ENCODE measurements around the gene TMEM106A. TPM values are rescaled to one million over a fixed set of nuclear protein-coding genes. Genes with fewer than 3 reads are reported as not detected.
"Not testable (repeated sequence)": the region's sequence is repeated elsewhere in the genome, so short reads cannot be mapped to it uniquely, and the experiment has no call there.

Gene TMEM106A
- total and polyA plus RNA-seq, 12 donors = 1.1 to 10.4 (median 2.7) TPM

DNA sequence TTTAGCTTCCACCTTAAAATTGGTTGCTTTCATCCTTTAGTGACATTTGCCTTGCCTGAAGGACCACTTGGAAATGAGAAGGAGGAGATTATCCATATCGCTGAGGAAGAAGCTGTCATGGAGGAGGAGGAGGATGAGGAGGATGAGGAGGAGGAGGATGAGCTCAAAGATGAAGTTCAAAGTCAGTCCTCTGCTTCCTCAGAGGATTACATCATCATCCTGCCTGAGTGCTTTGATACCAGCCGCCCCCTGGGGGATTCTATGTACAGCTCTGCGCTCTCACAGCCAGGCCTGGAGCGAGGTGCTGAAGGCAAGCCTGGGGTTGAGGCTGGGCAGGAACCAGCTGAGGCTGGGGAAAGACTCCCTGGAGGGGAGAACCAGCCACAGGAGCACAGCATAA is 11.5 kb upstream of the TMEM106A start:
- WGBS, 2 donors = 70 to 75% methylated on average over 4 of the region's 4 CpGs
- Histone ChIP-seq H3K27me3 (no peaks in the 10 kb centered on the region), H3K4me1 (no peaks in the 10 kb centered on the region), H3K36me3 (peaks cover 7 to 100% (median 99%) of the 10 kb centered on the region in 9 donors), H3K27ac (no peak overlapping the region), H3K9me3 (no peaks in the 10 kb centered on the region), H3K4me3 (no peak overlapping the region)
- TF ChIP-seq, protein P1, sequence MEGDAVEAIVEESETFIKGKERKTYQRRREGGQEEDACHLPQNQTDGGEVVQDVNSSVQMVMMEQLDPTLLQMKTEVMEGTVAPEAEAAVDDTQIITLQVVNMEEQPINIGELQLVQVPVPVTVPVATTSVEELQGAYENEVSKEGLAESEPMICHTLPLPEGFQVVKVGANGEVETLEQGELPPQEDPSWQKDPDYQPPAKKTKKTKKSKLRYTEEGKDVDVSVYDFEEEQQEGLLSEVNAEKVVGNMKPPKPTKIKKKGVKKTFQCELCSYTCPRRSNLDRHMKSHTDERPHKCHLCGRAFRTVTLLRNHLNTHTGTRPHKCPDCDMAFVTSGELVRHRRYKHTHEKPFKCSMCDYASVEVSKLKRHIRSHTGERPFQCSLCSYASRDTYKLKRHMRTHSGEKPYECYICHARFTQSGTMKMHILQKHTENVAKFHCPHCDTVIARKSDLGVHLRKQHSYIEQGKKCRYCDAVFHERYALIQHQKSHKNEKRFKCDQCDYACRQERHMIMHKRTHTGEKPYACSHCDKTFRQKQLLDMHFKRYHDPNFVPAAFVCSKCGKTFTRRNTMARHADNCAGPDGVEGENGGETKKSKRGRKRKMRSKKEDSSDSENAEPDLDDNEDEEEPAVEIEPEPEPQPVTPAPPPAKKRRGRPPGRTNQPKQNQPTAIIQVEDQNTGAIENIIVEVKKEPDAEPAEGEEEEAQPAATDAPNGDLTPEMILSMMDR (IDR thresholded peaks at IDR 0.05) = no peak
- intact Hi-C loops (cut with DNase I) = no loop called here
- ATAC-seq (no peak), DNase-seq (no peak)

- H3K36me3 ChIP-seq = peaks cover 0 to 100% (median 85%) of the 10 kb centered on the region in 9 donors
- intact Hi-C loops (cut with DNase I); H3K4me1 ChIP-seq; H3K9me3 ChIP-seq; H3K27ac ChIP-seq; H3K27me3 ChIP-seq; H3K4me3 ChIP-seq; ATAC-seq; DNase-seq: not testable (repeated sequence)
- 94 to 99% methylated on average over 3 of the region's 3 CpGs for WGBS, 2 donors
These were observed 8.7 kb upstream of the TMEM106A start for GRCh38 chr17:43203013-43203412.

DNA sequence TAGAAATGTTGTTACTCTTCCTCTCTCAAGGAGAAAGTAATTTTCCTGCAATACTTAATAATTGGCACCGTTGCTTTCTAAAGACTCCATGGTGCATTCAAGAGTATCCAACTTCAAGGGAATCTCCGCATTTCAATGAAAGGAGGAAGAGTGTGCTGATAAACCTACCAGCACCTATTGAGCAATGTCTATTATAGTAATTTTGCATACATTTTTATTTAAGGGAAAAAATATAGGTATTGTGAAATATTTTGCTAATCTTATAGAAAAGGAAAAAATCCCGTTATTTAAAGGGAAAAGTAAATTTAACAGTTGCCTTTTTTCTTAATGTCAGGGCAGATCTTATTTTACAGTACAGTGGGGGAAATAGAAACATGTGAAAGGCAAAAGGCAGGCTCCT is 1.1 kb upstream of the TMEM106A start:
- TF ChIP-seq, protein P1 (IDR thresholded peaks at IDR 0.05) = no peak
- Histone ChIP-seq H3K4me3 (peak overlapping the region in 2 of 10 donors; percentile 70 to 72), H3K36me3 (peaks cover 0 to 82% (median 26%) of the 10 kb centered on the region in 9 donors), H3K27ac (peak overlapping the region in 4 of 10 donors; percentile 84 to 90 (median 86)), H3K27me3 (no peaks in the 10 kb centered on the region), H3K9me3 (no peaks in the 10 kb centered on the region), H3K4me1 (peaks cover 0 to 33% (median 20%) of the 10 kb centered on the region in 9 donors)
- no peak for ATAC-seq
- WGBS, 2 donors = 72 to 77% methylated on average over 3 of the region's 3 CpGs
- DNase-seq = no peak
- intact Hi-C loops (cut with DNase I) = loop anchor here in 3 of 10 donors (5.0 to 10.0 kb wide), 3 partner anchors 33 to 122 kb away; no protein-coding TSS in a partner anchor

GRCh38 chr17:43211123-43211479 is 574 bp upstream of the TMEM106A start:
- peak overlapping the region in 9 of 10 donors; percentile 53 to 72 (median 68) for H3K4me3 ChIP-seq
- peaks cover 0 to 33% (median 20%) of the 10 kb centered on the region in 9 donors for H3K4me1 ChIP-seq
- ATAC-seq (no peak), DNase-seq (no peak)
- TF ChIP-seq, protein P1 (IDR thresholded peaks at IDR 0.05) = no peak
- H3K27ac ChIP-seq = peak overlapping the region in 9 of 10 donors; percentile 71 to 90 (median 84)
- no peaks in the 10 kb centered on the region for H3K27me3 ChIP-seq
- H3K36me3 ChIP-seq = peaks cover 0 to 82% (median 28%) of the 10 kb centered on the region in 9 donors
- no peaks in the 10 kb centered on the region for H3K9me3 ChIP-seq
- 45 to 50% methylated on average over 2 of the region's 2 CpGs for WGBS, 2 donors
- intact Hi-C loops (cut with DNase I) = loop anchor here in 3 of 10 donors (5.0 to 10.0 kb wide), 3 partner anchors 34 to 121 kb away; no protein-coding TSS in a partner anchor
